HepG2 (cell line): ENCODE measurements around the gene CAMTA2. TPM values are rescaled to one million over a fixed set of nuclear protein-coding genes. Genes with fewer than 3 reads are reported as not detected.

Source experiments
- CHD2 ChIP-seq: IDR thresholded peaks from 2 replicates; pipeline ENCODE4 v1.6.1; 2011; ENCODE audit warnings: low read depth, low read length, improper control_type of control experiment
- FOXJ3 ChIP-seq: sonication (generic); formaldehyde crosslinking; IDR thresholded peaks from 2 replicates; pipeline ENCODE4 v1.4.0; 2020; ENCODE audit warnings: missing genetic modification reagents, mild to moderate bottlenecking, borderline replicate concordance
- KDM2A ChIP-seq: sonication (generic); formaldehyde crosslinking; IDR thresholded peaks from 2 replicates; pipeline ENCODE4 v1.4.0; 2020; ENCODE audit warnings: low read depth, missing genetic modification reagents, borderline replicate concordance
- MAFK ChIP-seq, 2 experiments: IDR thresholded peaks in 1 of 2; conservative IDR thresholded peaks in 1 of 2; 2 replicates each; pipeline ENCODE4 v1.6.1; 2011; ENCODE audit warnings: improper control_type of control experiment in 2 of 2, low read length in 2 of 2
- MTA3 ChIP-seq: sonication (generic); formaldehyde crosslinking; IDR thresholded peaks from 2 replicates; pipeline ENCODE4 v1.4.0; 2020; ENCODE audit warnings: missing genetic modification reagents
- PLRG1 ChIP-seq: fragments of 450-650 bp; conservative IDR thresholded peaks from 2 replicates; pipeline ENCODE4 v1.6.1; 2016
- TOPORS ChIP-seq: sonication (generic); formaldehyde crosslinking; IDR thresholded peaks from 2 replicates; pipeline ENCODE4 v1.8.0; 2023; ENCODE audit warnings: mild to moderate bottlenecking, missing genetic modification reagents
- ZC3H13 ChIP-seq: sonication (generic); formaldehyde crosslinking; IDR thresholded peaks from 2 replicates; pipeline ENCODE4 v1.8.1; 2023; ENCODE audit warnings: mild to moderate bottlenecking, missing genetic modification reagents, moderate library complexity
- ZFP90 ChIP-seq: sonication (generic); formaldehyde crosslinking; IDR thresholded peaks from 2 replicates; pipeline ENCODE4 v1.8.0; 2022; ENCODE audit warnings: missing genetic modification reagents, mild to moderate bottlenecking, inconsistent platforms, borderline replicate concordance
- ZNF121 ChIP-seq: sonication (generic); formaldehyde crosslinking; IDR thresholded peaks from 2 replicates; pipeline ENCODE4 v1.5.0; 2020; ENCODE audit warnings: mild to moderate bottlenecking, missing genetic modification reagents
- ZNF430 ChIP-seq: sonication (generic); formaldehyde crosslinking; IDR thresholded peaks from 2 replicates; pipeline ENCODE4 v1.9.0; 2021; ENCODE audit warnings: mild to moderate bottlenecking, missing genetic modification reagents
- ZNF766 ChIP-seq: sonication (generic); formaldehyde crosslinking; IDR thresholded peaks from 2 replicates; pipeline ENCODE4 v1.5.0; 2020; ENCODE audit warnings: missing genetic modification reagents, borderline replicate concordance
- ZSCAN30 ChIP-seq: sonication (generic); formaldehyde crosslinking; IDR thresholded peaks from 2 replicates; pipeline ENCODE4 v1.5.0; 2020; ENCODE audit warnings: mild to moderate bottlenecking, missing genetic modification reagents
- ZZZ3 ChIP-seq: sonication (generic); formaldehyde crosslinking; IDR thresholded peaks from 2 replicates; pipeline ENCODE4 v1.4.0; 2020; ENCODE audit warnings: missing genetic modification reagents, mild to moderate bottlenecking, borderline replicate concordance
- polyA plus RNA-seq, 8 experiments: library from polyadenylated mRNA; depleted of rRNA in 3 of 8; stranded (reverse) in 7 of 8; unstranded in 1 of 8; fragments of >200 nt; fragmentation: Illumina TruSeq in 4 of 8; extraction: Trizol in 4 of 8; gene quantifications; 2 replicates each; pipeline versions ENCODE4 v1.2.1 to v1.2.3, GENCODE V29; 2011 to 2016; ENCODE audit warnings: low read depth in 4 of 8, missing spikeins in 1 of 8, mixed read lengths in 1 of 8; ENCODE audit not compliant: insufficient read depth in 1 of 8
- total RNA-seq, 5 experiments: library from RNA; depleted of rRNA; stranded (reverse); fragments of >200 nt; fragmentation: Illumina TruSeq; extraction: Trizol; gene quantifications; 2 replicates each; pipeline ENCODE4 v1.2.3, GENCODE V29; 2016; ENCODE audit warnings: low read depth in 1 of 5
- TF ChIP-seq, protein P1 (sequence below): sonication (generic); formaldehyde crosslinking; IDR thresholded peaks from 2 replicates; pipeline ENCODE4 v1.5.1; 2020; ENCODE audit warnings: missing genetic modification reagents, mild to moderate bottlenecking, borderline replicate concordance
- TF ChIP-seq, protein P2 (sequence below): sonication (generic); formaldehyde crosslinking; IDR thresholded peaks from 2 replicates; pipeline ENCODE4 v1.8.0; 2022; ENCODE audit warnings: missing genetic modification reagents, mild to moderate bottlenecking, borderline replicate concordance
- TF ChIP-seq, protein P3 (sequence below): sonication (generic); formaldehyde crosslinking; IDR thresholded peaks from 2 replicates; pipeline ENCODE4 v1.4.0; 2020; ENCODE audit warnings: missing genetic modification reagents, borderline replicate concordance
- TF ChIP-seq, protein P4 (sequence below): sonication (generic); formaldehyde crosslinking; IDR thresholded peaks from 2 replicates; pipeline ENCODE4 v1.5.0; 2020; ENCODE audit warnings: mild to moderate bottlenecking, missing genetic modification reagents
- TF ChIP-seq, protein P5 (sequence below): IDR thresholded peaks from 2 replicates; pipeline ENCODE4 v1.6.1; 2016; ENCODE audit warnings: missing compliant biosample characterization, missing genetic modification reagents, borderline replicate concordance

Gene CAMTA2
- total and polyA plus RNA-seq, 2 of the 13 experiments (the other 11 are each of a cell fraction or from before 2014, with no cell fraction given), result 4.1 to 7.1 TPM

DNA sequence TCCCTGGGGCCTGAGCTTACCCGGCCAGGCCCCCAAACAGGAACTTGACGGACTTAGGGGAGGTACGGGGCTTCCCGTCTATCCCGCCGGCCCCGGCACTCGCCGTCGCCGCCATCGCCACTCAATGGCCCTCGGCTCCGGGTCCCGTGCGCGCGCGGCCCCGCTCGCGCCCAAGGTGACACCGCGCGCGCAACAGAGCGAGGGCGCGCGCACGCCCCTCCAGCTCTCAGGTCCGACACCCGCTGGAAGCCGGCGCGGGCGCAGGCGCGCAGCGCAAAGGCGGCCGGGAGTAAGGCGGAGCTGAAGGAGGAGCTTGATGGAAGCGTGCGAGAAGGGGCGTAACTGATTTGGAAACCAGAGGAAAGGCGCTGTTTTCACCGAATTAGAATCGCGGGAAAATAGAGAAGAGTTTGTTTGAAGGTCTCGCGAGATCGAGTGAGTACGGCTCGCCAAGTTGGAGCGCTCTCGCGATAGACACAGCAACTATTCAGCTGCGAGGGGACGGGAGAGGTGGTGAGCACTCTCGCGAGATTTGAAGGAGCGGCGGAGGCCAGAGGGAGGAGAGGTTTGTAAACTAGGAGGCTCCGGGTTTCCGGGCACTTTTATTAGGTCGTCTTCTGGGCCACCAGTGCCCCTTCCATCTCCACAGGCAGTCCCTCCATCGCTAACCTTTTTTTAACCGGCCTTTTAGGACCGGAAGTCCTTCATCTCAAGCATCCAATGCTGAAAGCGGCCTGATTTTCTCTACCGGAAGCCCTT, 47.5 kb downstream of the CAMTA2 start, which contains the start of the genes RNF167 and SLC25A11 (continued):
- TF ChIP-seq, protein P1, sequence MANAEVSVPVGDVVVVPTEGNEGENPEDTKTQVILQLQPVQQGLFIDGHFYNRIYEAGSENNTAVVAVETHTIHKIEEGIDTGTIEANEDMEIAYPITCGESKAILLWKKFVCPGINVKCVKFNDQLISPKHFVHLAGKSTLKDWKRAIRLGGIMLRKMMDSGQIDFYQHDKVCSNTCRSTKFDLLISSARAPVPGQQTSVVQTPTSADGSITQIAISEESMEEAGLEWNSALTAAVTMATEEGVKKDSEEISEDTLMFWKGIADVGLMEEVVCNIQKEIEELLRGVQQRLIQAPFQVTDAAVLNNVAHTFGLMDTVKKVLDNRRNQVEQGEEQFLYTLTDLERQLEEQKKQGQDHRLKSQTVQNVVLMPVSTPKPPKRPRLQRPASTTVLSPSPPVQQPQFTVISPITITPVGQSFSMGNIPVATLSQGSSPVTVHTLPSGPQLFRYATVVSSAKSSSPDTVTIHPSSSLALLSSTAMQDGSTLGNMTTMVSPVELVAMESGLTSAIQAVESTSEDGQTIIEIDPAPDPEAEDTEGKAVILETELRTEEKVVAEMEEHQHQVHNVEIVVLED (CRISPR knock-in tag), result peak; percentile 85
- TF ChIP-seq ZNF766 (CRISPR knock-in tag) (0 out of 2 replicates have a peak, but pooled peaks have one; percentile 60), MAFK (conservative IDR thresholded peaks at IDR 0.05 in 1 of 2, IDR thresholded peaks at IDR 0.05 in 1 of 2; ENCODE audit: low read length in 2 of 2) (no peak), PLRG1 (no peak), ZZZ3 (CRISPR knock-in tag) (peak; percentile 14; the same call in 1 of the 2 replicates), CHD2 (peak; percentile 98), KDM2A (CRISPR knock-in tag) (0 out of 2 replicates have a peak, but pooled peaks have one; percentile 27), FOXJ3 (CRISPR knock-in tag) (no peak), ZNF121 (CRISPR knock-in tag) (0 out of 2 replicates have a peak, but pooled peaks have one; percentile 9), ZSCAN30 (CRISPR knock-in tag) (no peak), MTA3 (CRISPR knock-in tag) (no peak), ZNF430 (no peak), TOPORS (CRISPR knock-in tag) (0 out of 2 replicates have a peak, but pooled peaks have one; percentile 11), ZFP90 (peak; percentile 61; the same call in 1 of the 2 replicates), ZC3H13 (peak; percentile 64; the same call in 1 of the 2 replicates)
- TF ChIP-seq, protein P2, sequence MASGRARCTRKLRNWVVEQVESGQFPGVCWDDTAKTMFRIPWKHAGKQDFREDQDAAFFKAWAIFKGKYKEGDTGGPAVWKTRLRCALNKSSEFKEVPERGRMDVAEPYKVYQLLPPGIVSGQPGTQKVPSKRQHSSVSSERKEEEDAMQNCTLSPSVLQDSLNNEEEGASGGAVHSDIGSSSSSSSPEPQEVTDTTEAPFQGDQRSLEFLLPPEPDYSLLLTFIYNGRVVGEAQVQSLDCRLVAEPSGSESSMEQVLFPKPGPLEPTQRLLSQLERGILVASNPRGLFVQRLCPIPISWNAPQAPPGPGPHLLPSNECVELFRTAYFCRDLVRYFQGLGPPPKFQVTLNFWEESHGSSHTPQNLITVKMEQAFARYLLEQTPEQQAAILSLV (CRISPR knock-in tag), result no peak
- TF ChIP-seq, protein P3, sequence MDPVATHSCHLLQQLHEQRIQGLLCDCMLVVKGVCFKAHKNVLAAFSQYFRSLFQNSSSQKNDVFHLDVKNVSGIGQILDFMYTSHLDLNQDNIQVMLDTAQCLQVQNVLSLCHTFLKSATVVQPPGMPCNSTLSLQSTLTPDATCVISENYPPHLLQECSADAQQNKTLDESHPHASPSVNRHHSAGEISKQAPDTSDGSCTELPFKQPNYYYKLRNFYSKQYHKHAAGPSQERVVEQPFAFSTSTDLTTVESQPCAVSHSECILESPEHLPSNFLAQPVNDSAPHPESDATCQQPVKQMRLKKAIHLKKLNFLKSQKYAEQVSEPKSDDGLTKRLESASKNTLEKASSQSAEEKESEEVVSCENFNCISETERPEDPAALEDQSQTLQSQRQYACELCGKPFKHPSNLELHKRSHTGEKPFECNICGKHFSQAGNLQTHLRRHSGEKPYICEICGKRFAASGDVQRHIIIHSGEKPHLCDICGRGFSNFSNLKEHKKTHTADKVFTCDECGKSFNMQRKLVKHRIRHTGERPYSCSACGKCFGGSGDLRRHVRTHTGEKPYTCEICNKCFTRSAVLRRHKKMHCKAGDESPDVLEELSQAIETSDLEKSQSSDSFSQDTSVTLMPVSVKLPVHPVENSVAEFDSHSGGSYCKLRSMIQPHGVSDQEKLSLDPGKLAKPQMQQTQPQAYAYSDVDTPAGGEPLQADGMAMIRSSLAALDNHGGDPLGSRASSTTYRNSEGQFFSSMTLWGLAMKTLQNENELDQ (CRISPR knock-in tag), result no peak
- TF ChIP-seq, protein P4, sequence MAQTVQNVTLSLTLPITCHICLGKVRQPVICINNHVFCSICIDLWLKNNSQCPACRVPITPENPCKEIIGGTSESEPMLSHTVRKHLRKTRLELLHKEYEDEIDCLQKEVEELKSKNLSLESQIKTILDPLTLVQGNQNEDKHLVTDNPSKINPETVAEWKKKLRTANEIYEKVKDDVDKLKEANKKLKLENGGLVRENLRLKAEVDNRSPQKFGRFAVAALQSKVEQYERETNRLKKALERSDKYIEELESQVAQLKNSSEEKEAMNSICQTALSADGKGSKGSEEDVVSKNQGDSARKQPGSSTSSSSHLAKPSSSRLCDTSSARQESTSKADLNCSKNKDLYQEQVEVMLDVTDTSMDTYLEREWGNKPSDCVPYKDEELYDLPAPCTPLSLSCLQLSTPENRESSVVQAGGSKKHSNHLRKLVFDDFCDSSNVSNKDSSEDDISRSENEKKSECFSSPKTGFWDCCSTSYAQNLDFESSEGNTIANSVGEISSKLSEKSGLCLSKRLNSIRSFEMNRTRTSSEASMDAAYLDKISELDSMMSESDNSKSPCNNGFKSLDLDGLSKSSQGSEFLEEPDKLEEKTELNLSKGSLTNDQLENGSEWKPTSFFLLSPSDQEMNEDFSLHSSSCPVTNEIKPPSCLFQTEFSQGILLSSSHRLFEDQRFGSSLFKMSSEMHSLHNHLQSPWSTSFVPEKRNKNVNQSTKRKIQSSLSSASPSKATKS (CRISPR knock-in tag), result no peak
- TF ChIP-seq, protein P5, sequence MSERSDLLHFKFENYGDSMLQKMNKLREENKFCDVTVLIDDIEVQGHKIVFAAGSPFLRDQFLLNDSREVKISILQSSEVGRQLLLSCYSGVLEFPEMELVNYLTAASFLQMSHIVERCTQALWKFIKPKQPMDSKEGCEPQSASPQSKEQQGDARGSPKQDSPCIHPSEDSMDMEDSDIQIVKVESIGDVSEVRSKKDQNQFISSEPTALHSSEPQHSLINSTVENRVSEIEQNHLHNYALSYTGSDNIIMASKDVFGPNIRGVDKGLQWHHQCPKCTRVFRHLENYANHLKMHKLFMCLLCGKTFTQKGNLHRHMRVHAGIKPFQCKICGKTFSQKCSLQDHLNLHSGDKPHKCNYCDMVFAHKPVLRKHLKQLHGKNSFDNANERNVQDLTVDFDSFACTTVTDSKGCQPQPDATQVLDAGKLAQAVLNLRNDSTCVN (CRISPR knock-in tag), result no peak
